Measurements from ENCODE around the gene CD248. TPM values are rescaled to one million over a fixed set of nuclear protein-coding genes. Genes with fewer than 3 reads are reported as not detected.
"Not testable (repeated sequence)": the region's sequence is repeated elsewhere in the genome, so short reads cannot be mapped to it uniquely, and the experiment has no call there.

CD248 gene
- total RNA-seq, 1 donor from 2014 or later: 0.09 TPM

GRCh38 chr11:66277471-66278362, 39.1 kb downstream of the CD248 start, which contains the start of gene CNIH2:
Gene CNIH2, plus strand, starts transcription at chr11:66278175. Its CDS starts 282 bp downstream, at chr11:66278457.
- intact Hi-C loops (cut with micrococcal nuclease): no loop called here

- intact Hi-C loops (cut with micrococcal nuclease): not testable (repeated sequence)
Observed at GRCh38 chr11:66277064-66277463, 39.8 kb downstream of the CD248 start.

- intact Hi-C loops (cut with micrococcal nuclease): not testable (repeated sequence)
Observed at GRCh38 chr11:66276619-66277018, 40.2 kb downstream of the CD248 start.

GRCh38 chr11:66275984-66276612, 40.7 kb downstream of the CD248 start:
- intact Hi-C loops (cut with micrococcal nuclease): no loop called here

GRCh38 chr11:66275396-66275795, 41.4 kb downstream of the CD248 start:
- intact Hi-C loops (cut with micrococcal nuclease): no loop called here

- intact Hi-C loops (cut with micrococcal nuclease): no loop called here
Observed at GRCh38 chr11:66274219-66274618, 42.6 kb downstream of the CD248 start.

GRCh38 chr11:66272596-66272995, 44.2 kb downstream of the CD248 start:
- intact Hi-C loops (cut with micrococcal nuclease): no loop called here

- intact Hi-C loops (cut with micrococcal nuclease): no loop called here
Observed at GRCh38 chr11:66271816-66272215, 45.0 kb downstream of the CD248 start.

- intact Hi-C loops (cut with micrococcal nuclease): loop anchor here (1.0 to 5.0 kb wide), 6 partner anchors 13 to 410 kb away; partner anchors contain the start of genes CFL1, RBM14, SF3B2 and YIF1A
Observed at GRCh38 chr11:66268952-66269905, 47.6 kb downstream of the CD248 start.

- intact Hi-C loops (cut with micrococcal nuclease): loop anchor here (1.0 to 5.0 kb wide), 6 partner anchors 14 to 410 kb away; partner anchors contain the start of genes CFL1, RBM14, SF3B2 and YIF1A
Observed at GRCh38 chr11:66268244-66268951, 48.4 kb downstream of the CD248 start, which contains the start of gene RAB1B. Gene RAB1B, plus strand, starts transcription at chr11:66268639. Its CDS starts 41 bp downstream, at chr11:66268680.

- intact Hi-C loops (cut with micrococcal nuclease): loop anchor here (1.0 to 5.0 kb wide), 6 partner anchors 15 to 409 kb away; partner anchors contain the start of genes CFL1, RBM14, SF3B2 and YIF1A
Observed at GRCh38 chr11:66267379-66268243, 49.2 kb downstream of the CD248 start.

- intact Hi-C loops (cut with micrococcal nuclease): loop anchor here (5.0 kb wide), 1 partner anchor 350 kb away; the partner anchor contains the start of gene RBM14
Observed at GRCh38 chr11:66267039-66267378, 49.8 kb downstream of the CD248 start.

- intact Hi-C loops (cut with micrococcal nuclease): loop anchor here (5.0 kb wide), 1 partner anchor 351 kb away; the partner anchor contains the start of gene RBM14
Observed at GRCh38 chr11:66266378-66267038, 50.3 kb downstream of the CD248 start.

GRCh38 chr11:66265531-66266377, 51.1 kb downstream of the CD248 start:
- intact Hi-C loops (cut with micrococcal nuclease): loop anchor here (5.0 kb wide), 1 partner anchor 352 kb away; the partner anchor contains the start of gene RBM14

- intact Hi-C loops (cut with micrococcal nuclease): loop anchor here (5.0 kb wide), 1 partner anchor 352 kb away; the partner anchor contains the start of gene RBM14
Observed at GRCh38 chr11:66264914-66265313, 51.9 kb downstream of the CD248 start.

Measured in T-helper 2 cell treated with Interferon-gamma antibody and Interleukin-4, amounts not matched to agents 100 ng/mL and 5 ng/mL, for 36 hours (primary cell).